UCSD-AML1 (cell line): ENCODE data around the gene TBC1D22A.

ENCODE experiments used
- DNase-seq: peaks from one replicate; lab custom pipeline; 2025; ENCODE audit not compliant: unreplicated experiment; lab: John Stamatoyannopoulos, UW

TBC1D22A gene

DNA sequence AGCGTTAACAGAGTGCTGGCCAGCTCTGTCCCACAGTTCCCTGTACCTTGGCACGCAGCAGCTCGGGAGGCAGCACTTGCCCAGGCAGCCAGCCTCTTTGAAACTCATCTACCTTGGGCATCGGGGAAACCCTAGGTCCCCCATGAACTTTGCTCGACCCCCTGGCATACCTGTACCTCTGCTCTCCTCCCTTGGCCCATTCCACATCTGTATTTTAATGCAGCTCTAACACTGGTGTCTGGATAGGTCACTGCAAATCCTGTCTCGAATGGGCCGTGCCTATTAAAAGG is 304.1 kb downstream of the TBC1D22A start:
- no peak for DNase-seq

DNA sequence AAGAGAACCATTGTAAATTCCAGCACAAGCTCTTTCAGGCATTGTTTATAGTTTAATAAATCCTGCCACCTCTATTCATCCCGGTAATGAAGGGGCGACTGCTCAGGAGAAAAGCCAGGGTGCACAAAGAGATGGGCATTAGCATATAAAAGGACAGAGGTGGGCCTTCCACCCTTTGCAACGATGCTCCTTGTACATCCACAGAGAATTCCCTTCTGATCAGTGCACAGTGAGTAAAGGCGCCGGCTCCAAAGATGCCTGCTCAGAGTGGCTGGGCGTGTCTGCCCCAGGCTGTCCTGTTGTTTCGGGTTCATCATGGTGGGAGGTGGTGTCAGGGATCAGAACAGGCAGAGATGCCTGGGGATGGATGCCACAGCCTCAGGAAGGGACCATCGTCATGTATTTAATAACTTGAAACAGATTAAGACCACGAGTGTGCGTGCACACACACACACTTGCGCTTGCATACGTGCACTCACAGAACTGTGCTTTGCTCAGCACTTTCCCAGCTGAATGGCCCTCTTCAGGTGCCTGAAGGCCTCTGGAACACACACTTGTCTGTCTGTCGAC is 305.0 kb downstream of the TBC1D22A start:
- no peak for DNase-seq

DNA sequence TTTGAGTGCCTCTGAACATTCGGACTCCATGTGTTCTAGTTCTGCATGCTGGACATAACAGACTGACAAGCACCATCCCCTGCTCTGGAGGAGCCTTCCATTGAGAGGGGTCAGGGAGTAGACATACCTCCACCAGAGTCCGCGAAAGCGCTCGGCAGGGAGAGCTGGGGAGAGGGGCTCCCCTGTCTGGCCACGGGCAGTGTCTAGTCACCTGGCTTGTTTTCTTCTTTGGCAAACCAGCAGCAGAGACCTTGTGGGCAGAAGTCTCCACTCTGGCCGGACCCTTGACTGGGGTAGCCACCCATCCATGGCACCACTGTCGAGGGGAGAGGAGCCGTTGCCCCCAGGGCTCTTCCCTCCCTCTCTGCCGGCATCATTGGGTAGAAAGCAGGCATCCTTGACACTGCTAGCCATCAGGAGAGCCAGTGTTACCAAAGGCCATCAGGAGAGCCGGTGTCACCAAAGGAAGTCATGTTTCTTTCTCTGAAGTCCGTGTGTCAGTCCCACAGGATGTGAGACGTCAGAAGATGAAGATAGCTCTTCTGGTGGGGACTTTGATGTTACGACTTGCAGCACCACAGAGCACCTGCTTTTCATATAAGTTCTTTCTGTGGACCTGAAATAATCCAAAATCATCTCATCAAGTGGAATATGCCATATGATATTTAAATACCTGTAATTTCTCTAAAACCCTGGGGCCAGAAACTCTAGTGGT is 305.6 kb downstream of the TBC1D22A start:
- no peak for DNase-seq

DNA sequence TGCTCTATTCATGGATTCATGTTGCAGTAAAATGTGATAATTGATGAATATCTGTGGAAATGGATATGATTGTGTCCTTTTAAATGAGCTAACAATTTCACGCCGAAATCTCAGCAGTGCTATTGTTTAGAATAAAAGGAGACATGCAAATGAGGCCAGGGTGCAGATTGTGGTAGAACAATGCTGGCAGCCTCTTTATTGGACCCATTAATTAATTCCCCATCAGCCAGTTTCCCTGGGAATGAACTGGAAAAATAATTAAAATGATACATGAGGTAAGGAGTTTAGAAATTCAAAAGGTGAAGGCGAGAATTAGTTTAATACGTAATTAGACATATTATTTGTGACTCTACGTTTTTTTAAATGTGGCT is 306.2 kb downstream of the TBC1D22A start:
- DNase-seq = no peak

DNA sequence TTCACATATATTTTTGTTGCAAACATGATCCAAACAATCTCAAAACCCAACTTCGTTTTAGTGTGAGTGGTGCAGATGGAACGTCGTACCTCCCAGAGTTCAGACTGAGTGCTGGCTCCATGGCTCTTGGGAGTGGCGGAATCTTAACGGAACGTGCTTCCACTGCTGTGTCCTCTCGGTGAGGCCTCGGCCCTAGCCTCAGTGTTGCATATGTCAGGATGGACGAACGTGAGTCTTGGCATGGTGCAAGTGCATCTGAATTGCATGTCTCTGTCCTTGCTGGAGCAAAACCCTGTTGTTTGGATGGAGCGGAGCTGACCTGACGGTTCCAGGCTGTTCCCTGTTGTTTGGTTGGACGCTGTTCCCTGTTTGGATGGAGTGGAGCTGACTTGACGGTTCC is 306.8 kb downstream of the TBC1D22A start:
- DNase-seq = no peak

DNA sequence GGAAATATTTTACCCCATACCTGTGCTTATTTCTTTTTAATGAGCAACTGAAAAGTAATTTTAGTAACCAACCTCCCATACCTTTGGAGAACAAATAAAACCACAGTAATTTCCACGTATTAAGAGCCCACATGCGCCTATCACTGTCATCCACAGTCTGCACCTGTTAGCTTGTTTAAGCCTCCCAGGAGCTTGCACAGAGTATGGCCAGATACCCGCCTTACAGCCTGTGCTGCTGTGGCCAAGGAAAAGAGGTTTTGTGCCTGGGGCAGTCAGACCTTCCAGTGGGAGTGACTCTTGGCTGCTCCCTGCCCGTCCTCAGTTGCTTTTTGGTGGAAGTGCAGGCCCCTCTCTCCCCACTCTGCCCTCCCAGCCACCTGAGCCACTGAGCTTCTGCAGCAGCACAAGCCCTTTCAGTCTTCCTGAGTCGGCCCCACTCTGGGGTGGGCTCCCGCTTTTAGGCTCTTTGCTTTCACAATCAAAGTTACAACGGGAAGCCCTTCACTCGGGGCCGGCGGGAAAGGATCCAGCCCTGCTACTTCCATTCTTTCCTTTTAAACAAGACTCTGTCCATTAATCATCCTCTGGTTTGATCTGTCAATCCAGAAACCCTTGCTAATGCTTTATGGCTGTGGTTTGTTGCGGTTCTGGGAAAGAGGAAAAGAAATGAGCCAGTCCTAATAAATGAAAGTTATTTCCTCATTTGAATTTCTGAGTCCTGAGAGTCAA is 308.8 kb downstream of the TBC1D22A start:
- DNase-seq = no peak

DNA sequence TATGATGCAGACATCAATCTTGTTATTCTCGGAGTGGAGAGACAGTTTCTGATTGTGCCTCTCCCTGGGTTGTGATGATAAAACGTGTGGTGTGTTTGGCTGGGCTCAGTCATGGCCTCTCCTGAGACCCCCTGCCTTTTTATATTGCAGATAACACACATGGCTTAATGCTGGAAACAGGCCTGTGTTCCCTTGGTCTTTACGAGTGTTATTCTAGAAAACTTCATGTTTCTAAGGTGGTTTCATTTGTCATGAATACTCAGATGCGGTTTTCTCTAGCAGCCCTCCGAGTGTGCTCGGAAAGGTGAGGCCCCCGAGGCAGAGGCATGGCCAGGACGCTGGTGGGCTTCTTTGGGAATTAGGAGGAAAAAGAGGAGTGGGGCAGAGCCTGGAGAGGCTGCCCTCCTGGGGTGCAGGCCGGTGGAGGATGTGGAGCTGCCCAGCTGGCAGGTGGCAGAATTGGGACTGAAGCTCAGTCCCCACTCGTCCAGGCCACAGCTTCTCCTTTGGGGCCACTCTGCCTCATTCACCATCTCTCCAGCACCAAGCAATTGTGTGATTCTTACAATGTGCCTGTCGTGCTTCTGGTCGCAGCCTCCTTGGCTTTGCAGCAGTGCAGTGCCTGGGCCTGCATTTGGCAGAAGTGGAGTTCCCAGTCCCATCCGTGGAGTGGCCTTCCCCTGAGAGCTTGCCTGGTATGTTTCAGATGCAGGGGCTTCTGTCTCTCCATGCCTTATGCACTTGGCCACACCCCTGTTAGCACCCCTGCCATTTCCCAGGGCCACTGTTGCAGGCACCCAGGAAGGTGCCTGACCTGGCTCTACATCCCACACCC is 309.6 kb downstream of the TBC1D22A start:
- no peak for DNase-seq

DNA sequence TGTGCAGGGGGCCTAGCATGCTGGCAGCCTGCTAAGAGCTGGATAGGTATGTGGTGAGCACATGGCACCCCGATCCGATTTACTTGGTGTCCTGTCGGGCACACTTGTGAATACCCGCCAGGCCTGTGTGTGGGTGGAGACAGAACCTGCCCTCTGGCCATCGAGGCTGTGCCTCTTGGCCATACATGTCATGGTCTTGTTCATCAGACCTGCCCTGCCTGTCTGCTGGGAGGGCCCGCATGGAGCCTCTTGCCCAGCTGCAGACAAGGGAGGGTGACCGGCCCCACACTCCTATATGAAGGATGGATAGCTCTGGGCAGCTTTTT is 310.2 kb downstream of the TBC1D22A start:
- no peak for DNase-seq

DNA sequence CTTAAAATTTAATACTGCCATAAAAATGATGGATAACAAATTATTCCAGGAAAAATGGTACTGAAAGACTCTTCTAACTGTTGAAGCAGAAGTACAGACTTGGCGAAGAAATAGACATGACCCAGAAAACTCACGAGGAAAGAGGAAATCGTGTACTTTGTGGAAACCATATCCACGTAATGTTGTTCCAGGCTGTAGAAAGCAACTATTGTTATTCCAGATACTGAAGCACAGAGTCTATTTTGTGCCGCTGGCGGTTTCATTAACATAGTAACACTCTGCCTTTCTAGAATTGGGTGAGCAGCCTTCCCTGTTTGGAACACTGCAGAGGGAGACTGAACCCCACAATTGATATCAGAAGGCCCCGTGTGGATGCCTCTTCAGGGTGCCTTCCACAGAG is 310.6 kb downstream of the TBC1D22A start:
- DNase-seq = no peak

DNA sequence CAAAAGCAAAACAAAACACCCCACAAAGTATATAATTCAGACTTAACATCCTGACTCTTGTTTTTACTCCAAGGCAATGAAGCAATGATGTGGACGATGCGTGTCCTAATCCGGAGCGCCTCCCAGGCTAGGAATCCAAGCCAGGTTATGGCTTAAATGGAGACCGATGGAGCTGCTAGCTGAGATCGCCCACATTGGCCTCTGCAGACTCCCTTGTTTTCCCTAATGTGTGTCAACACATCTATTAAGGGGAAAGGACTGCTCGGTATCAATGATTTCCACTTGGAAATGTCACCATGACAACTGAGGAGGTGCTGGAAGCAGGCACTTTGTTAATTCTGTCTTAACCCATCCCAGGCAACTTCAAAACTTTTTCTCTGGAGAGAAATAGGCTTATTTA is 311.7 kb downstream of the TBC1D22A start:
- DNase-seq = no peak

DNA sequence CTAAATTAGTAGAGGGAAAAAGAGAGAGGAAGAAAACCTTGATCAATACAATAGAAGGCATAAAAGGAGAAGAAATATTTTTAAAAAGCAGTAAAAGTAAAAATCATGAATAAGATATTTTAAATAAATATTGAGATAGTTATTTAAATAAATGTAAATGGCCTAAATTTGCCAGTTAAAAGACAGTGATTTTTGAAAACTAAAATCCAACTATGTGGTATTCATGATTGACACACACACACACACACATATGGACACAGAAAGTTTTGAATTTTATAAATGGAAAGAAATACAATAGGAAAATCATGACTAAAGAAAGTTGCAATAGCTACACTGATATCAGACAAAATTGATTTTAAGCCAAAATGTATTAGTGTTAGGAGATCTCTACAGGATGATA is 313.1 kb downstream of the TBC1D22A start:
- DNase-seq = no peak

DNA sequence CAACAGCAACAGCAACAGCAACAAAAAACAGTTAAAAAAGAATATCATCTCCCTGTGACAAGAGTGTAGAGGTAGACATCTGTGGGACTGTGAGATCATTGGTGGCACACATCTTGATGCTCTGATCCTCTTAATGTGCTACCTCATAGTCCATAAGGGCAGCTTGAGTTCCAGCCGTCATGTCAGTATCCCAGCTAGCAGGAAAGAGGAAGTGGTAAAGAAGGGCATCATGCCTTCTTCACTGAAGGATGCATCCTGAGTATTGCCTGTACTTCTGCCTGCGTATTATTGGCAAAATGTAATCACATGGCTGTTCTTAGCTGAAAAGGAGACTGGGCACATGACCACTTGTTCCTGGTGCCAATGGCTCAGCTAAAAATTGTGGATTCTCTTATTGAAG is 314.3 kb downstream of the TBC1D22A start:
- DNase-seq = no peak

DNA sequence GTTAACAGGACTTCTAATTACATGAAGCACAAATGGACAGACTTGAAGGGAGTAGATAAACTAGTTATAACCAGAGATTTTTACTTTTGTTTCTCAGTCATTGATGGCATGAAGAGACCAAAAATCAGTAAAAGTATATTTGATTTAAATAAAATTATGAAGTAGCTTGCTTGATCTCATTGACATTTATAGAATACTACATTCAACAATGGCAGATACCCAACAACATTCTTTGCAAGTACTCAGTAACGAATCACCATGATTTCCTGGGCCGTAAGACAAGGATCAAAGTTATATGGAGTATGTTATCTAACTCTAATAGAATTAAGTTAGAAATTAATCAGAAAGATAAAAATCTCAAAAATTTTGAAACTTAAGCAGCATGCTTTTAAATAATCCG is 317.6 kb downstream of the TBC1D22A start:
- no peak for DNase-seq

DNA sequence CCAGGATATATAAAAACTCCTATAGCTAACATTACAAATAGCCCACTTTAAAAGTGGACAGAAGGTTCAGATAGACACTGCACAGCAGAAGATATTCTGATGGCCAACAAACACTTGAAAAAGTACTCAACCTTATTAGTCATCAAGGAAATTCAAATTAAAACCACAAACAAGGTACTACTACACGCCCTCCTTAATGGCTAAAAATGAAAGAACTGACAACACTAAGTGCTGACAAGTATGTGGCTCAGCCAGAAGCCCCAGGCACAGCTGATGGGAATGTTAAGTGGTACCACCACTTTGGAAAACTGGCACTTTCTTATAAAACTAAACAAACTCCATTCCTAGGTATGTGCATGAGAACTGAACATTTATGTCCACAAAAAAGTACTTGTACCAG is 320.1 kb downstream of the TBC1D22A start:
- no peak for DNase-seq

DNA sequence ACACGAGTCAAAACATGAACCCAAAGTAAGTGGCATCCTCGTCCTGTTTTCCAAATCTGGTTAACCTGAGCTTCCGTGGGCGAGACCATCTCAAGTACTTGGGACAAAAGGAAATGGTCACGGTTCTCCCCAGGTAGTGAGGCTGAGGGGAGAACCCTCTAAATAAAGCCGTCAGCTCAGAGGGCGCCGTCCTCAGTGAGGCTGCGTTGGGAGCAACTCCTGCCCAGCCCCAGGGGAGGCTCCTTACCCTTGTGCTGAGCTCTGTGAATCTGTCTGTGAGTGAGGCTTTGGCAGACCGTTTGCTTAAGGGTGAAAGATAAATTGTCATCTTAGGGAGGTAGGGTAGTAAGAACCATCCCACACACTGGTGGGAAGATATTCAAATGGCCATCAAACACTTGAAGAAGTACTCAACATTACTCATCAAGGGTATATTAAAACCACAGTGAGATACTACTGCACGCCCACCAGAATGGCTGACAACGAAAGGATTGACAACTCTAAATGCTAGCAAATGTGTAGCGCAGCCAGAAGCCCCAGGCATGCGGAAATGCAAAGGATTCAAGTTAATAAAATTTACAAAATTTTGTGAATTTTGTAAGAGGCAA is 321.0 kb downstream of the TBC1D22A start:
- DNase-seq = no peak

DNA sequence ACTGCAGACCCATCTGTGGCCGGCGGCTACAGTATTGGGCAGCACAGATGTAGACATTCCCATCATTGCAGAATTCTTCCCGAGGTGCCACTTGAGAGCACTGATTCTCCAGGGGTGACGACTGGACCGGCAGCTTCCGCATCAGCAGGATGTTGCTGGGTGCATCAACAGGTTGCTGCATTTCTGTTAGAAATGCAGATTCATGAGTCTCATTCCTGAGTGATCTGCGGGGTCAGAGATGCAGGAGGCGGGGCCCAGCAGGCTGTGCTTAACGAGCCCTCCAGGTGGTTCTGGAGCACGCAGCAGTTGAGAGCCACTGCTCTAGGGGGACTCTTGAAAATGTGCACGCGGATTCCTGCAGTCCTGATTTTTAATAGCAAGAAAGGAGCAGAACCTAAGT is 321.8 kb downstream of the TBC1D22A start:
- DNase-seq = no peak

DNA sequence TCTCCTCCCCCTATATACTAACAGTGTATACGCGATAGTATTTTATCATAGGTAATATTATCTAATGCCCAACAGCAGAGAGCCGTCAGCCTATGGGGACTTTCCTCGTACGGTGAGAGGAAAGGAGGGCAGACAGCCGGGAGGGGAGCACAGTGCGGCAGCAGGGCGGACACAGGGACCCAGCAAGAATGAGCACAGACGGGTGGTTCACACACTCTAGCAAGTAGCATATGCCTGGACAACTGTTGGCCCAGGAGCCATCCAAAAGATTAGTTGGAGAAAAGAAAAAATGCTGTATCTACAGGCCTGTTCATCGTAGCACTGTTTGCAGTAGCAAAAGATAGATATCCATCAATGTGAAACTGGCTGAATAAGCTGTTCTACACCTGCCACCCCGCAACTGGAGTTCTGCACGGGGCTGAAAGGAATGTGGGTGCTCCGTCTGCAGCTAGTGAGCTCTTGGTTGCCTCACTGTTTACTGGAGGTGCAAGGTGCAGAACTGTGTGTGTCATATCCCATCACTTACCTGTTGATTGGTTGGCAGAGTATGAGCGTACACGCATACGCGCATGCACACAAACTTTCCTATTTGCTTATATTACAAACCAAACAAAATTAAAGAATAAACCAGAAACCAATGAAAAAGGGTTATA is 324.3 kb downstream of the TBC1D22A start:
- DNase-seq = no peak

DNA sequence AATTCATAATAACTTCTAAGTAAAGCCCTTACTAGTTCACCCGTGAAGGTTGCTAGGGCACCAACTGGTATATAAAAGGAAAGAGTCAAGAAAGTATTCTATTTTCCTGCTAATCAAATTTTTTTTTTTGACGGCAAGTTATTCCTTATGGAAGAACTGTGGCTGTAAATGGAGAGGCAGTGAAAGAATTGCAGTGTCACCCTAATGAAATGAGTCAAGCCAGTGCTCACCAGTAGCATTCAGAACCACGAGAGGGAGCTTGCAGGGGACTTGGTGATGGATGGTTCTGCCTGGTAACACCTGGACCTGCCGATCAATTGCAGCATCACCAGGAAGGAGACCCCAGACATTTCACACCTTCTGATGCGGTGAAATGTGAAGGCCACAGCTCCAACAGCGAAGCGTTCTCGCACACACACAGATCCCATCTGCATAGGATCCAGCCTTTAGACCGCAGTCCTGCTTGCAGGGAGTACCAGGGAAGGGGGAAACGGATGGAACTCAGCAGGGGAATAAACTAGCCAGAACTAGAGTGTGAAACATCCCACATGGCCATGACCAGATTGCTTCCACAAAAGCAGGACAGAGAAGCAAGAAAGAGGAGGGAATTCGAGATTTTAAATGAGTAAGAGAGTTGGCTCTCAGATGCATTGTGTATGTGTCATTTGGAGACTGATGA is 326.2 kb downstream of the TBC1D22A start:
- no peak for DNase-seq

DNA sequence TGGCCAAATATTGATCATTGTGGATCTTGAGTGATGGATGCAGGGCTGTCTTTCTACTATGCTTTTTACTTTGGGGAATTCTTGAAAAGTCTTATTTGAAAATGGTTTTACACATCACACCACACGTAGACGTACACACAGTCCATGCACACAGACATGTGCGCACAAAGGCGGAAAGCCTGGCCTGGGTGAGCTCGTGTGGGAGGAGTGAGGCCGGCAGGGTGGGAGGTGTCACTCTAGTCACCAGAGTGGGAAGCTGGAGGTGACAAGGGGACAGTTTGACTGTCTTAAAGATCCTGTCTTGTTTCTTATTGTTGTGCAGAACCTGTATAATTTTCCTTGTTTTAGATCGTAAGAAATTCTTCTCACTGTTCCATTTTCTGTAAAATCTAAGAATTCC is 326.9 kb downstream of the TBC1D22A start:
- DNase-seq = no peak

DNA sequence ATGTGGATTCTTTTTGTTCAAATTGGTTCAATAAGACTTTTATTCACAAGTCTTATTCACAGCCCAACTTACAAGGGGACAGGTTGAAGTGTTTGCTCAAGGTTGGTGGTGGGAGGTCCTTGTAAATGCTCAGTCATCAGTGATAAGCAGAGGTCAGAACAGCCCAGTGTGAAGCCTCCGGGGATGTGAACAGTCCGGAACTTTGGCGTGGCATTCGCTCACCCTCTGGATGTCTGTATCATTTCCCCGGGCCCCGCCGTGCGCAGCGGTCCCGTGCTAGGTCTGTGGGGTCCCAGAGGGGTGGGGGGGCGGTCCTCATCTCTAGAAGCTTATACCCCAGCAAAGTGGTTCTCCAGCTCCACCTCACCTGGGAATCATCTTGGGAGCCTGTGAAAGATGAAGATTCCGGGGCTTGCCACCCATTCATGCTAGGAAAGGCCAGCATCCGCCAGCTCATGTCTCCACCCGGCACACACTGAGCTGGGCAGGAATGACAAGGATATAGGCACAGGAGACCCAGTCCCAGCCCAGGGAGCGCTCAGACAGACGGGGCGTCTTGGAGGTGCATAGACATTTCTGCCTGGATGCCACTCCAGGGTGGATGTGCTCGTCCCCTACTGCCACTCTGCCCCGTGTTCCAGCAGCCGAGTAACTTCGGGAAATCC is 327.5 kb downstream of the TBC1D22A start:
- DNase-seq = no peak
